GM21526 (cell line): ENCODE measurements around the gene SLC2A14.
"Not testable (repeated sequence)": the region's sequence is repeated elsewhere in the genome, so short reads cannot be mapped to it uniquely, and the experiment has no call there.

Source experiments
- ATAC-seq: cut with Tn5 transposase; IDR thresholded peaks from one replicate; pipeline ENCODE4 v1.9.1; 2021; ENCODE audit warnings: moderate library complexity; ENCODE audit not compliant: unreplicated experiment, low FRiP score

SLC2A14 gene

GRCh38 chr12:7835766-7836165, 36.9 kb downstream of the SLC2A14 start:
- ATAC-seq, result no peak

GRCh38 chr12:7835116-7835515, 37.6 kb downstream of the SLC2A14 start:
- no peak for ATAC-seq

GRCh38 chr12:7834701-7835100, 38.0 kb downstream of the SLC2A14 start:
- ATAC-seq, result no peak

GRCh38 chr12:7833831-7834230, 38.9 kb downstream of the SLC2A14 start:
- ATAC-seq, result no peak

GRCh38 chr12:7833201-7833600, 39.5 kb downstream of the SLC2A14 start:
- not testable (repeated sequence) for ATAC-seq

- ATAC-seq, result no peak
Observed at GRCh38 chr12:7832059-7832696, 40.5 kb downstream of the SLC2A14 start.

GRCh38 chr12:7829737-7830136, 43.0 kb downstream of the SLC2A14 start:
- not testable (repeated sequence) for ATAC-seq

GRCh38 chr12:7825754-7826153, 47.0 kb downstream of the SLC2A14 start:
- not testable (repeated sequence) for ATAC-seq

GRCh38 chr12:7806863-7807487, 65.7 kb downstream of the SLC2A14 start:
- no peak for ATAC-seq

- ATAC-seq, result not testable (repeated sequence)
Observed at GRCh38 chr12:7806319-7806718, 66.4 kb downstream of the SLC2A14 start.

GRCh38 chr12:7801460-7801859, 71.3 kb downstream of the SLC2A14 start:
- ATAC-seq, result no peak

- ATAC-seq, result not testable (repeated sequence)
Observed at GRCh38 chr12:7798750-7799308, 73.9 kb downstream of the SLC2A14 start.

- ATAC-seq, result no peak
Observed at GRCh38 chr12:7797698-7798398, 74.9 kb downstream of the SLC2A14 start.

GRCh38 chr12:7797269-7797668, 75.4 kb downstream of the SLC2A14 start:
- ATAC-seq, result not testable (repeated sequence)

- no peak for ATAC-seq
Observed at GRCh38 chr12:7793211-7793610, 79.5 kb downstream of the SLC2A14 start.

- not testable (repeated sequence) for ATAC-seq
Observed at GRCh38 chr12:7788884-7789528, 83.7 kb downstream of the SLC2A14 start, which contains the start of gene NANOG. Gene NANOG (plus strand): TSS chr12:7789402. CDS start chr12:7789615, 213 bp downstream.

- ATAC-seq, result no peak
Observed at GRCh38 chr12:7788294-7788660, 84.4 kb downstream of the SLC2A14 start.

- no peak for ATAC-seq
Observed at GRCh38 chr12:7787574-7788293, 85.0 kb downstream of the SLC2A14 start.

- ATAC-seq, result no peak
Observed at GRCh38 chr12:7784701-7785100, 88.0 kb downstream of the SLC2A14 start.

- ATAC-seq, result not testable (repeated sequence)
Observed at GRCh38 chr12:7783433-7783832, 89.3 kb downstream of the SLC2A14 start.
